Subcutaneous abdominal adipose tissue (tissue), 5 donors: ENCODE data around the gene ZDHHC9.
A peak's percentile ranks its signal among the peaks of the same experiment; 100 is the strongest.
"Not testable (repeated sequence)": the region's sequence is repeated elsewhere in the genome, so short reads cannot be mapped to it uniquely, and the experiment has no call there.

Experiments
- H3K27ac ChIP-seq: one replicate; pipeline ENCODE4 v1.7.0; 2013; ENCODE audit warnings: low read depth, mild to moderate bottlenecking, inconsistent platforms, low read length, moderate library complexity
- H3K27me3 ChIP-seq, 5 donors: one replicate each; pipeline ENCODE4 v1.7.0; 2013; ENCODE audit warnings: low read length in 5 of 5, inconsistent platforms in 1 of 5; ENCODE audit not compliant: control insufficient read depth in 5 of 5, insufficient read depth in 4 of 5
- H3K36me3 ChIP-seq, 5 donors: one replicate each; pipeline ENCODE4 v1.7.0; 2013; ENCODE audit warnings: low read length in 5 of 5; ENCODE audit not compliant: control insufficient read depth in 5 of 5, insufficient read depth in 5 of 5
- H3K4me1 ChIP-seq, 5 donors: one replicate each; pipeline ENCODE4 v1.7.0; 2013; ENCODE audit warnings: low read length in 5 of 5, mild to moderate bottlenecking in 3 of 5, moderate library complexity in 1 of 5; ENCODE audit not compliant: control insufficient read depth in 5 of 5, insufficient read depth in 5 of 5
- H3K4me3 ChIP-seq, 5 donors: one replicate each; pipeline ENCODE4 v1.7.0; 2013; ENCODE audit warnings: low read length in 5 of 5, low read depth in 1 of 5
- H3K9ac ChIP-seq, 5 donors: one replicate each; pipeline ENCODE4 v1.7.0; 2013; ENCODE audit warnings: low read length in 5 of 5, mild to moderate bottlenecking in 4 of 5, moderate library complexity in 3 of 5
- H3K9me3 ChIP-seq, 5 donors: one replicate each; pipeline ENCODE4 v1.7.0; 2013; ENCODE audit warnings: low read length in 5 of 5; ENCODE audit not compliant: control insufficient read depth in 5 of 5
- donor health status: healthy.
- donor health status: healthy.
- donor health status: healthy.
- donor health status: healthy.
- donor health status: healthy.

The ZDHHC9 gene

GRCh38 chrX:129843459-129844306 lies at the start of gene ZDHHC9:
ZDHHC9 (minus strand) TSS chrX:129843886; CDS start chrX:129841945, 1,941 bp downstream.
- Histone ChIP-seq H3K36me3 (peaks cover 0 to 5% (median 3%) of the 10 kb centered on the region in 5 donors), H3K27ac (peak within 1 kb of the TSS; percentile 80), H3K4me3 (peak within 1 kb of the TSS; percentile 64 to 81 (median 72)), H3K4me1 (peaks cover 0 to 27% (median 20%) of the 10 kb centered on the region in 5 donors), H3K9ac (peak within 1 kb of the TSS; percentile 56 to 82 (median 67)), H3K9me3 (no peaks in the 10 kb centered on the region), H3K27me3 (peaks cover 0 to 7% (median 4%) of the 10 kb centered on the region in 5 donors)

GRCh38 chrX:129877401-129877800 lies 33.7 kb upstream of the ZDHHC9 start:
- H3K27ac ChIP-seq = no peak overlapping the region
- no peaks in the 10 kb centered on the region for H3K36me3 ChIP-seq
- H3K9ac ChIP-seq = no peak overlapping the region
- H3K4me3 ChIP-seq = no peak overlapping the region
- H3K4me1 ChIP-seq = no peaks in the 10 kb centered on the region
- peaks cover 0 to 17% (median 4%) of the 10 kb centered on the region in 5 donors for H3K9me3 ChIP-seq
- H3K27me3 ChIP-seq = peaks cover 0 to 3% (median 0%) of the 10 kb centered on the region in 5 donors

- Histone ChIP-seq H3K4me3 (no peak overlapping the region), H3K27me3 (peaks cover 0 to 5% (median 3%) of the 10 kb centered on the region in 5 donors), H3K9me3 (peaks cover 0 to 17% (median 4%) of the 10 kb centered on the region in 5 donors), H3K36me3 (no peaks in the 10 kb centered on the region), H3K9ac (no peak overlapping the region), H3K4me1 (no peaks in the 10 kb centered on the region), H3K27ac (no peak overlapping the region)
Observed at GRCh38 chrX:129876771-129877305, 33.2 kb upstream of the ZDHHC9 start.

GRCh38 chrX:129875669-129876068 lies 32.0 kb upstream of the ZDHHC9 start:
- Histone ChIP-seq H3K9ac (no peak overlapping the region), H3K4me1 (no peaks in the 10 kb centered on the region), H3K27me3 (peaks cover 0 to 6% (median 3%) of the 10 kb centered on the region in 5 donors), H3K9me3 (peaks cover 0 to 17% (median 4%) of the 10 kb centered on the region in 5 donors), H3K4me3 (no peak overlapping the region), H3K36me3 (no peaks in the 10 kb centered on the region), H3K27ac (no peak overlapping the region)

GRCh38 chrX:129872524-129872923 lies 28.8 kb upstream of the ZDHHC9 start:
- Histone ChIP-seq H3K27ac (no peak overlapping the region), H3K4me1 (no peaks in the 10 kb centered on the region), H3K9ac (no peak overlapping the region), H3K27me3 (peaks cover 0 to 9% (median 3%) of the 10 kb centered on the region in 5 donors), H3K4me3 (no peak overlapping the region), H3K9me3 (peaks cover 0 to 14% (median 4%) of the 10 kb centered on the region in 5 donors), H3K36me3 (no peaks in the 10 kb centered on the region)

- not testable (repeated sequence) for H3K9me3 ChIP-seq, H3K4me3 ChIP-seq
Observed at GRCh38 chrX:129866321-129866720, 22.6 kb upstream of the ZDHHC9 start.

GRCh38 chrX:129859134-129859533 lies 15.4 kb upstream of the ZDHHC9 start:
- H3K9me3 ChIP-seq, H3K27ac ChIP-seq, H3K9ac ChIP-seq, H3K27me3 ChIP-seq, H3K4me3 ChIP-seq, H3K4me1 ChIP-seq, H3K36me3 ChIP-seq: not testable (repeated sequence)

More at GRCh38 chrX:129866321-129866720, 22.6 kb upstream of the ZDHHC9 start:
- H3K27me3 ChIP-seq, H3K36me3 ChIP-seq, H3K9ac ChIP-seq, H3K27ac ChIP-seq, H3K4me1 ChIP-seq: not testable (repeated sequence)

GRCh38 chrX:129851825-129852224 lies 8.1 kb upstream of the ZDHHC9 start:
- not testable (repeated sequence) for H3K27me3 ChIP-seq, H3K4me3 ChIP-seq, H3K9ac ChIP-seq, H3K27ac ChIP-seq, H3K9me3 ChIP-seq, H3K4me1 ChIP-seq, H3K36me3 ChIP-seq

GRCh38 chrX:129846716-129847115 lies 3.0 kb upstream of the ZDHHC9 start:
- Histone ChIP-seq H3K27me3 (peaks cover 0 to 7% (median 3%) of the 10 kb centered on the region in 5 donors), H3K36me3 (peaks cover 0 to under 1% (median 0%) of the 10 kb centered on the region in 5 donors), H3K4me3 (no peak overlapping the region), H3K9ac (no peak overlapping the region), H3K9me3 (no peaks in the 10 kb centered on the region), H3K27ac (no peak overlapping the region), H3K4me1 (peaks cover 0 to 15% (median 11%) of the 10 kb centered on the region in 5 donors)

GRCh38 chrX:129845616-129846190 lies 2.0 kb upstream of the ZDHHC9 start:
- peaks cover 0 to 19% (median 15%) of the 10 kb centered on the region in 5 donors for H3K4me1 ChIP-seq
- no peak overlapping the region for H3K4me3 ChIP-seq
- peaks cover 0 to 5% (median 3%) of the 10 kb centered on the region in 5 donors for H3K36me3 ChIP-seq
- no peak overlapping the region for H3K9ac ChIP-seq
- no peaks in the 10 kb centered on the region for H3K9me3 ChIP-seq
- H3K27ac ChIP-seq = no peak overlapping the region
- H3K27me3 ChIP-seq = peaks cover 0 to 7% (median 4%) of the 10 kb centered on the region in 5 donors
